Ovary (tissue), 3 donors: Measurements from ENCODE around the gene C1orf167.

Experiments
- CTCF ChIP-seq, 3 donors: fragments of 450-650 bp in 2 of 3; fragments of 200-600 bp in 1 of 3; IDR thresholded peaks; one replicate each; pipeline versions ENCODE4 v1.5.1 to v1.8.0; 2016 to 2022; ENCODE audit warnings: antibody characterized with exemption in 3 of 3, mild to moderate bottlenecking in 1 of 3
- EP300 ChIP-seq: sonication (generic); formaldehyde crosslinking; IDR thresholded peaks from one replicate; pipeline ENCODE4 v1.6.1; 2017; ENCODE audit warnings: antibody characterized with exemption
- POLR2A ChIP-seq: fragments of 450-650 bp; IDR thresholded peaks from one replicate; pipeline ENCODE4 v1.6.1; 2017; ENCODE audit warnings: antibody characterized with exemption, mild to moderate bottlenecking, moderate library complexity
- donor health status: DM: no; HTN: no; CAD: no.

- no peak for TF ChIP-seq EP300
- TF ChIP-seq CTCF (IDR thresholded peaks at IDR 0.05) = no peak
- no peak for TF ChIP-seq POLR2A
These were observed 49.7 kb upstream of the C1orf167 start for GRCh38 chr1:11712285-11712684.
